Mammary epithelial cell (primary cell): ENCODE results near the gene SNTG2.

ENCODE experiments used
- CTCF ChIP-seq, 2 donors: IDR thresholded peaks in 1 of 2; conservative IDR thresholded peaks in 1 of 2; 2 replicates each; pipeline ENCODE4 v1.5.1; 2011 to 2012; ENCODE audit warnings: inconsistent platforms in 2 of 2, low read length in 2 of 2, mild to moderate bottlenecking in 2 of 2, control low read depth in 1 of 2, low read depth in 1 of 2; ENCODE audit not compliant: insufficient read depth in 1 of 2; ENCODE audit errors: extremely low read depth in 1 of 2
- EZH2 ChIP-seq: IDR thresholded peaks from 2 replicates; pipeline ENCODE4 v1.6.1; 2012; ENCODE audit warnings: low read length, inconsistent platforms, borderline replicate concordance

GRCh38 chr2:1313240-1313924 is 362.7 kb downstream of the SNTG2 start:
- TF ChIP-seq CTCF (conservative IDR thresholded peaks at IDR 0.05 in 1 of 2, IDR thresholded peaks at IDR 0.05 in 1 of 2; ENCODE audit: extremely low read depth in 1 of 2, insufficient read depth in 1 of 2, low read depth in 1 of 2, low read length in 2 of 2) = no peak
- no peak for TF ChIP-seq EZH2
